ENCODE results near the gene FBRSL1. TPM values are rescaled to one million over a fixed set of nuclear protein-coding genes. Genes with fewer than 3 reads are reported as not detected.
"Not testable (repeated sequence)": the region's sequence is repeated elsewhere in the genome, so short reads cannot be mapped to it uniquely, and the experiment has no call there.

The FBRSL1 gene
- total RNA-seq, 1 experiment from 2014 or later, result 1.5 TPM

DNA sequence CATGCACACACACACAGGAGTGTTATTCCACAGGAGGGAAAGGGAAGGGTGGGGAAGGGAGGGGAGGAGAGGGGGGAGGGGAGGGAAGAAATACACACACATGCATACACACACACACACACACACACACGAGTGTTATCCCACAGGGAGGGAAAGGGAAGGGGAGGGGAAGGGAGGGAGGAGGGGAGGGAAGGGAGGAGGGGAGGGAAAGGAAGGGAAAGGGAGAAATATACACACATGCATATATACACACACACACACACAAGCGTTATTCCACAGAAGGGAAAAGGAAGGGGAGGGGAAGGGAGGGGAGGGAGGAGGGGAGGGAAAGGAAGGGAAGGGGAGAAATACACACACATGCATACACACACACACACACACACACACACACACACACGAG lies 19.6 kb upstream of the FBRSL1 start:
- DNase-seq (ENCODE audit: low spot score), result no peak

DNA sequence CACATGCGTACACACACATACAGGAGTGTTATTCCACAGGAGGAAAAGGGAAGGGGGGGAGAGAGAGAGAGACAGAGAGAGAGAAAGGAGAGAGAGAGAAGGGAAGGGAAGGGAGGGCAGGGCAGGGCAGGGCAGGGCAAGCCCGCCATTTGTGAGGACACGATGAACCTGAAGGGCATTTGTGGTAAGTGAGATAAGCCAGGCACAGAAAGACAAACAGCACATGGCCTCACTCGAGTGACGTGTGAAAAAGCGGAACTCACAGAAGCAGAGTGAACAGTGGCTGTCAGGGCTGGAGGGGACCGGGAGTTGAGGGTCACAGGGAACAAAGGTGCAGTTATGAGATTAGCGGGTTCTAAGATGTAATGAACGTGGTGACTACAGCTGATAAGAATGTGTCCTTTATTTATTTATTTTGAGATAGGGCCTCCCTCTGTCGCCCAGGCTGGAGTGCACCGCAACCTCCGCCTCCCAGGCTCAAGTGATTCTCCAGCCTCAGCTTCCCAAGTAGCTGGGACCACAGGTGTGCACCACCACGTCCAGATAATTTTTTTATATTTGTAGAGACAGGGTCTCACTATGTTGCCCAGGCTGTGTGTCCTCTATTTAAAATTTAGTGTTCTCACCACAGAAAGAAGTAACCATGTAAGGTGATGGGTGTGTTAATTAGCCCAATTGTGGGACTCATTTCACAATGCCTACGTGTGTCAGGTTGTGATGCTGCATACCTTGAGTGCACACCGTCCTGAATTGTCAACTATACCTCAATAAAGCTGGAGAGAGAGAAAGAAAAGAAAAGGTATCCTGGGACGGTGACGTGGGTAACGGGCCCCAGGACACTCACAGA lies 18.7 kb upstream of the FBRSL1 start:
- peak; percentile 28 for DNase-seq (ENCODE audit: low spot score)

DNA sequence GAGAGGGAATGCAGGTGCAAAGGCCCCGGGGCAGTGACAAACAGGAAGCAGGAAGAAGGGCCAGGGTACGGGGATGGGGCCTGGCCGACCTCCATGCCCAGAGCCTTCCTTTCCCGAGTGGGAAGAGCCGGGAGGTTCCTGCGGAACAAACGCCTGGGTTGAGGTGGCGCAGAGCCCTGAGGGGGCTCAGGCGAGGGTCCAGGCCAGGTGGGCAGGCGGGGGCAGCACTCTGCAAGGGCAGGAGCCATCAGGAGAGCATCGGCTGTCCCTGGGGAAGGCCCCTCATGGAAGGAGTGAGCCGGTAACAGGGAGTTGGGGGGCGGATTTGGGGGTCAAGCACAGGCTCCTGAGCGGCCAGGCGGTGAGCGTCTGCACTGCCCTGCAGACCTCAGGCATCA lies 18.1 kb upstream of the FBRSL1 start:
- DNase-seq (ENCODE audit: low spot score), result no peak

DNA sequence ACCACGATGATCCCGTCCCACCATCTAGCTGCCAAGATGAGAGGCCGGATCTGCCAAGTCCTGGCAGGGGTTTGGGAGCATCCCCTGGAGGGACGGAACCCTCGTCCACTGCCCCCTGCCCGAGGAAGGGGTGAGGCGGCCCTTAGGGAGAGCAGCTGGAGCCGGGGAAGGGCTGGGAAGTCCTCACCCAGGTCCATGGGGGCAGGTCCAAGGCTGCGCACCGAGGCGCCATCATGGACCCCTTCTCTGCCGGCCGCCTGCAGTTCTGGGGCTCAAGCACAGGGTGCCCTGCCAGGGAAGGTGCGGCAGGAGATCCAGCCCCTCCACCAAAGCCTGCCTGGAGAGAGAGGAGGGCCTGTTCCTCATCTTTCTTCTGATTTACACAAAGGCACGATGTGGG lies 17.6 kb upstream of the FBRSL1 start:
- DNase-seq (ENCODE audit: low spot score), result no peak

- no peak for DNase-seq (ENCODE audit: low spot score)
These were observed 15.7 kb upstream of the FBRSL1 start for GRCh38 chr12:132474237-132474741.

- DNase-seq (ENCODE audit: low spot score), result not testable (repeated sequence)
These were observed 15.1 kb upstream of the FBRSL1 start for GRCh38 chr12:132474799-132475303.

GRCh38 chr12:132475304-132476037 lies 14.5 kb upstream of the FBRSL1 start:
- DNase-seq (ENCODE audit: low spot score), result no peak

- no peak for DNase-seq (ENCODE audit: low spot score)
These were observed 13.9 kb upstream of the FBRSL1 start for GRCh38 chr12:132476038-132476414.

- DNase-seq (ENCODE audit: low spot score), result no peak
These were observed 13.5 kb upstream of the FBRSL1 start for GRCh38 chr12:132476421-132476820.

GRCh38 chr12:132477017-132477702 lies 12.8 kb upstream of the FBRSL1 start:
- DNase-seq (ENCODE audit: low spot score), result no peak

DNA sequence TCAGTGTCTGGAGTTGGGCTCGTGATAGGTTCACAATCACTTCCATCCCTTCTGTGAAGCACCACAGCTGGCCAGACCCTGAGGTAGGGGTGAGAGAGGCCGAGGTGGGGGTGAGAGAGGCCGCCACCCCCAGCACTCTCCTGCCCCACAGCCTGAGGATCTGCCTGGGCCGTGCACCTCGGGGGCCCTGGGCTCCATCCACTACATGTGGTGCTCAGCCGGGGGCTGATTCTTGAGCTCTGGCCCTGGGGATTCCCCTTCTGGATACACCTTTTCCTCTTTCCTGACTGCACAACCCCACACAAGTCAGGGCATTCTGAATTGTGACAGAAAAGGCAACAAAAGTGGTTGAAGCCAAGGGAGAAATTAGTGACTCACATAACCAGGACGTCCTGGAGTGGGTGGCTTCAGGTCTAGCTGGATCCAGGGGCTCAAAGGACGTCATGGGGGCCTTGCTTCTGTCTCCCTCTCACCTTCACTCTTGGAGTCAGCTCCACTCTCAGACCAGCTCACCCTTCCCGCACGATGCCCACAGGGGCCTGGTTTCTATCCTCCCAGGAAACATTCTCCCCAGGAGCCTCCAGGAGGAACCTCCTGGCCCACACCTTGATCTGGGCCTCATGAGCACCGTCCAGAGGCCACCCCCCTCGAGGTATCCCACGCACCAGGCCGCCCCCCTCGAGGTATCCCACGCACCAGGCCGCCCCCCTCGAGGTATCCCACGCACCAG lies 12.1 kb upstream of the FBRSL1 start:
- no peak for DNase-seq (ENCODE audit: low spot score)

GRCh38 chr12:132478433-132478803 lies 11.5 kb upstream of the FBRSL1 start:
- DNase-seq (ENCODE audit: low spot score), result no peak

- no peak for DNase-seq (ENCODE audit: low spot score)
These were observed 11.1 kb upstream of the FBRSL1 start for GRCh38 chr12:132478845-132479244.

GRCh38 chr12:132479291-132479690 lies 10.7 kb upstream of the FBRSL1 start:
- DNase-seq (ENCODE audit: low spot score), result no peak

- DNase-seq (ENCODE audit: low spot score), result no peak
These were observed 9.9 kb upstream of the FBRSL1 start for GRCh38 chr12:132479938-132480622.

- DNase-seq (ENCODE audit: low spot score), result no peak
These were observed 9.3 kb upstream of the FBRSL1 start for GRCh38 chr12:132480623-132481132.

- no peak for DNase-seq (ENCODE audit: low spot score)
These were observed 8.6 kb upstream of the FBRSL1 start for GRCh38 chr12:132481345-132481744.

- DNase-seq (ENCODE audit: low spot score), result no peak
These were observed 7.9 kb upstream of the FBRSL1 start for GRCh38 chr12:132481771-132482745.

DNA sequence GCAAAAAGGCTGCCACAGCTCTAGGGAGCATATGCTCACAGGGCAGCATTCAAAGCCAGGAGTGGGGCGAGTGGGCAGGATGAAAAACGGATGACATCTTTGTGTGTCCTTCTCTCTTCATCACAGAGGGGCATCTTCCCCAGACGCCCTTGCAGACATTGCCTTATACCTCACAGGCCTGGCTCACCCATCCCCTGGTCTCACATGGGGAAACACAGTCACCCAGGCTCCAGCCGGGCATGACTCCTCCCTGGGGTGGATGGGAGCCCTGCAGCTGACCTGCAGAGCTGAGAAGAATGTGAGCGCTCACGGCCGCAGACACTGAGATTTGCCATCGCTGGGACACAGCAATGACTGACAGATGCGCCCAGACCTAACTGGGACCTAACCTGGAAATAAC lies 7.2 kb upstream of the FBRSL1 start:
- no peak for DNase-seq (ENCODE audit: low spot score)
